ENCODE measurements around the gene TRMT10C. TPM values are rescaled to one million over a fixed set of nuclear protein-coding genes. Genes with fewer than 3 reads are reported as not detected.

The TRMT10C gene
- total RNA-seq, 1 experiment from 2014 or later: 41.9 TPM

- POLR2A ChIA-PET (ENCODE audit: low non-redundant PET): no interaction called here
- no TSS peak for BruUV-seq (replicated peaks)
- no peak overlapping the region for H3K4me3 ChIP-seq (ENCODE audit: low read depth, low read length, poor library complexity, severe bottlenecking)
- no peak for DNase-seq (ENCODE audit: low spot score)
- no peaks in the 10 kb centered on the region for H3K36me3 ChIP-seq (ENCODE audit: insufficient read depth, low read length, poor library complexity, severe bottlenecking)
- intact Hi-C loops (cut with micrococcal nuclease; ENCODE audit: unreplicated experiment): no loop called here
- H3K27me3 ChIP-seq (replicated peaks; ENCODE audit: insufficient read depth, low read depth, low read length, poor library complexity): no peaks in the 10 kb centered on the region
- no peaks in the 10 kb centered on the region for H3K4me1 ChIP-seq (ENCODE audit: insufficient read depth, low read length, poor library complexity, severe bottlenecking)
- H3K9me3 ChIP-seq (ENCODE audit: low read depth, low read length, poor library complexity, severe bottlenecking): no peaks in the 10 kb centered on the region
- CTCF ChIA-PET: no interaction called here
- H3K27ac ChIP-seq (ENCODE audit: low read depth, low read length, poor library complexity, severe bottlenecking): no peak overlapping the region
- TF ChIP-seq EZH2 (IDR thresholded peaks at IDR 0.05; ENCODE audit: borderline replicate concordance, low read depth, low read length, poor library complexity, severe bottlenecking): no peak
- TF ChIP-seq CTCF (conservative IDR thresholded peaks at IDR 0.05; ENCODE audit: low read depth, low read length): no peak
Measured at GRCh38 chr3:101542957-101543356, 18.7 kb upstream of the TRMT10C start.

- Histone ChIP-seq H3K36me3 (ENCODE audit: insufficient read depth, low read length, poor library complexity, severe bottlenecking) (no peaks in the 10 kb centered on the region), H3K4me1 (ENCODE audit: insufficient read depth, low read length, poor library complexity, severe bottlenecking) (no peaks in the 10 kb centered on the region), H3K4me3 (ENCODE audit: low read depth, low read length, poor library complexity, severe bottlenecking) (no peak overlapping the region), H3K27ac (ENCODE audit: low read depth, low read length, poor library complexity, severe bottlenecking) (no peak overlapping the region), H3K9me3 (ENCODE audit: low read depth, low read length, poor library complexity, severe bottlenecking) (no peaks in the 10 kb centered on the region), H3K27me3 (replicated peaks; ENCODE audit: insufficient read depth, low read depth, low read length, poor library complexity) (no peaks in the 10 kb centered on the region)
- ChIA-PET CTCF (no interaction called here), POLR2A (ENCODE audit: low non-redundant PET) (no interaction called here)
- TF ChIP-seq EZH2 (IDR thresholded peaks at IDR 0.05; ENCODE audit: borderline replicate concordance, low read depth, low read length, poor library complexity, severe bottlenecking) (no peak), CTCF (conservative IDR thresholded peaks at IDR 0.05; ENCODE audit: low read depth, low read length) (no peak)
- intact Hi-C loops (cut with micrococcal nuclease; ENCODE audit: unreplicated experiment): no loop called here
- BruUV-seq (replicated peaks): no TSS peak
- DNase-seq (ENCODE audit: low spot score): no peak
Measured at GRCh38 chr3:101544161-101544850, 17.4 kb upstream of the TRMT10C start.

- Histone ChIP-seq H3K9me3 (ENCODE audit: low read depth, low read length, poor library complexity, severe bottlenecking) (no peaks in the 10 kb centered on the region), H3K27me3 (replicated peaks; ENCODE audit: insufficient read depth, low read depth, low read length, poor library complexity) (no peaks in the 10 kb centered on the region), H3K27ac (ENCODE audit: low read depth, low read length, poor library complexity, severe bottlenecking) (no peak overlapping the region), H3K36me3 (ENCODE audit: insufficient read depth, low read length, poor library complexity, severe bottlenecking) (no peaks in the 10 kb centered on the region), H3K4me3 (ENCODE audit: low read depth, low read length, poor library complexity, severe bottlenecking) (no peak overlapping the region), H3K4me1 (ENCODE audit: insufficient read depth, low read length, poor library complexity, severe bottlenecking) (no peaks in the 10 kb centered on the region)
- POLR2A ChIA-PET (ENCODE audit: low non-redundant PET): interaction anchor here (0.5 kb wide), 1 partner anchor 1180 kb away, joined by 4 read pairs; no protein-coding TSS in a partner anchor
- no peak for DNase-seq (ENCODE audit: low spot score)
- intact Hi-C loops (cut with micrococcal nuclease; ENCODE audit: unreplicated experiment): no loop called here
- CTCF ChIA-PET: no interaction called here
- TF ChIP-seq EZH2 (IDR thresholded peaks at IDR 0.05; ENCODE audit: borderline replicate concordance, low read depth, low read length, poor library complexity, severe bottlenecking) (no peak), CTCF (conservative IDR thresholded peaks at IDR 0.05; ENCODE audit: low read depth, low read length) (no peak)
- BruUV-seq (replicated peaks): no TSS peak
Measured at GRCh38 chr3:101548527-101549105, 13.1 kb upstream of the TRMT10C start.
